ENCODE data around the gene OAT.
A peak's percentile ranks its signal among the peaks of the same experiment; 100 is the strongest.

DNA sequence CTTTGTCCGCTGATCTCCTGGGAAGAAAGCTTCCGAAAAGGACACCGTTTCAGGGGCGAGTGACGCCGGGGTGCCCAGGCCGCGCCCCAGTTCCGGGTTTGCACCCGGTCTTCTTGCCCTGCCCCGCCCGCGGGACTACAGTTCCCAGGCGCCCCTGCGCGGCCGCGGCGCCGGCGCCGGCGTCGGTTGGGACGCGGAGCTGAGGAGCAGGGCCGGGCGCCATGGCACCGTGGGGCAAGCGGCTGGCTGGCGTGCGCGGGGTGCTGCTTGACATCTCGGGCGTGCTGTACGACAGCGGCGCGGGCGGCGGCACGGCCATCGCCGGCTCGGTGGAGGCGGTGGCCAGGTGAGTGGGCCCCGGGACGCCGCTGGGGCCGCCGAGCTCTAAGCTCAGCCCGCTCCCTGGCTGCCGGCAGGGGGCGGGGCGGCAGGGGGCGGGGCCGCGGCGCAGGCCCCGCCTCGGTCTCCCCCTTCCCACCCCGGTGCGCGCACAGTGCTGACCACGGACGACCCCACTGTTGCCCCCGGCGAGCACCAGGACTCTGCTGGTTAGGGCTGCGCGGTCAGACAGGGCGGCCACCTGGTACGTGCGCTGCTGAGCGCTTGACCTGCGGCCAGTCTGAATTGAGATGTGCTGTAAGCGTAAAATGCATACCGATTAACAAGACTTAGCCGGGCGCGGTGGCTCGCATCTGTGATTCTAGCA lies 43.1 kb upstream of the OAT start, which contains the start of gene LHPP:
- TF ChIP-seq, protein P1, sequence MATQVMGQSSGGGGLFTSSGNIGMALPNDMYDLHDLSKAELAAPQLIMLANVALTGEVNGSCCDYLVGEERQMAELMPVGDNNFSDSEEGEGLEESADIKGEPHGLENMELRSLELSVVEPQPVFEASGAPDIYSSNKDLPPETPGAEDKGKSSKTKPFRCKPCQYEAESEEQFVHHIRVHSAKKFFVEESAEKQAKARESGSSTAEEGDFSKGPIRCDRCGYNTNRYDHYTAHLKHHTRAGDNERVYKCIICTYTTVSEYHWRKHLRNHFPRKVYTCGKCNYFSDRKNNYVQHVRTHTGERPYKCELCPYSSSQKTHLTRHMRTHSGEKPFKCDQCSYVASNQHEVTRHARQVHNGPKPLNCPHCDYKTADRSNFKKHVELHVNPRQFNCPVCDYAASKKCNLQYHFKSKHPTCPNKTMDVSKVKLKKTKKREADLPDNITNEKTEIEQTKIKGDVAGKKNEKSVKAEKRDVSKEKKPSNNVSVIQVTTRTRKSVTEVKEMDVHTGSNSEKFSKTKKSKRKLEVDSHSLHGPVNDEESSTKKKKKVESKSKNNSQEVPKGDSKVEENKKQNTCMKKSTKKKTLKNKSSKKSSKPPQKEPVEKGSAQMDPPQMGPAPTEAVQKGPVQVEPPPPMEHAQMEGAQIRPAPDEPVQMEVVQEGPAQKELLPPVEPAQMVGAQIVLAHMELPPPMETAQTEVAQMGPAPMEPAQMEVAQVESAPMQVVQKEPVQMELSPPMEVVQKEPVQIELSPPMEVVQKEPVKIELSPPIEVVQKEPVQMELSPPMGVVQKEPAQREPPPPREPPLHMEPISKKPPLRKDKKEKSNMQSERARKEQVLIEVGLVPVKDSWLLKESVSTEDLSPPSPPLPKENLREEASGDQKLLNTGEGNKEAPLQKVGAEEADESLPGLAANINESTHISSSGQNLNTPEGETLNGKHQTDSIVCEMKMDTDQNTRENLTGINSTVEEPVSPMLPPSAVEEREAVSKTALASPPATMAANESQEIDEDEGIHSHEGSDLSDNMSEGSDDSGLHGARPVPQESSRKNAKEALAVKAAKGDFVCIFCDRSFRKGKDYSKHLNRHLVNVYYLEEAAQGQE (IDR thresholded peaks at IDR 0.05; ENCODE audit: insufficient replicate concordance, low read depth) = no peak
- no peak for TF ChIP-seq CTCF (IDR thresholded peaks at IDR 0.05; ENCODE audit: insufficient read depth, low read length)
- TF ChIP-seq POLR2AphosphoS5 (IDR thresholded peaks at IDR 0.05; ENCODE audit: low read depth) = peak; percentile 43; the same call in 1 of the 2 replicates
- TF ChIP-seq GABPA (IDR thresholded peaks at IDR 0.05; ENCODE audit: low read depth) = no peak
- no peak for TF ChIP-seq SPI1 (IDR thresholded peaks at IDR 0.05; ENCODE audit: borderline replicate concordance, low read depth)
